Measurements from ENCODE around the gene TTLL13.
"Not testable (repeated sequence)": the region's sequence is repeated elsewhere in the genome, so short reads cannot be mapped to it uniquely, and the experiment has no call there.

Gene TTLL13

GRCh38 chr15:90240856-90241255, 8.5 kb upstream of the TTLL13 start:
- DNase-seq = no peak

GRCh38 chr15:90241343-90242192, 7.8 kb upstream of the TTLL13 start:
- DNase-seq = no peak

GRCh38 chr15:90243943-90244639, 5.3 kb upstream of the TTLL13 start:
- no peak for DNase-seq

GRCh38 chr15:90248789-90249202, 560 bp upstream of the TTLL13 start:
- peak; percentile 53 for DNase-seq

GRCh38 chr15:90257776-90258175, 8.4 kb downstream of the TTLL13 start:
- no peak for DNase-seq

- no peak for DNase-seq
These were observed 10.2 kb downstream of the TTLL13 start for GRCh38 chr15:90259524-90259923.

- not testable (repeated sequence) for DNase-seq
These were observed 11.4 kb downstream of the TTLL13 start for GRCh38 chr15:90260731-90261130.

GRCh38 chr15:90261811-90262210, 12.5 kb downstream of the TTLL13 start:
- no peak for DNase-seq

GRCh38 chr15:90262426-90262825, 13.1 kb downstream of the TTLL13 start:
- DNase-seq = no peak

GRCh38 chr15:90264671-90265070, 15.3 kb downstream of the TTLL13 start:
- peak; percentile 48 for DNase-seq

- peak; percentile 91 for DNase-seq
These were observed 16.1 kb downstream of the TTLL13 start, which contains the start of gene NGRN for GRCh38 chr15:90265271-90266060. Gene NGRN, plus strand, starts transcription at chr15:90265672. Its CDS starts 41 bp downstream, at chr15:90265713.

GRCh38 chr15:90266061-90266431, 16.7 kb downstream of the TTLL13 start:
- DNase-seq = peak; percentile 68

- DNase-seq = peak; percentile 42
These were observed 17.1 kb downstream of the TTLL13 start for GRCh38 chr15:90266485-90266884.

- peak; percentile 9 for DNase-seq
These were observed 19.1 kb downstream of the TTLL13 start for GRCh38 chr15:90268415-90268814.

- no peak for DNase-seq
These were observed 21.3 kb downstream of the TTLL13 start for GRCh38 chr15:90270502-90271150.

GRCh38 chr15:90271459-90272166, 22.3 kb downstream of the TTLL13 start:
- DNase-seq = no peak

- not testable (repeated sequence) for DNase-seq
These were observed 29.1 kb downstream of the TTLL13 start for GRCh38 chr15:90278467-90278866.

- not testable (repeated sequence) for DNase-seq
These were observed 31.4 kb downstream of the TTLL13 start for GRCh38 chr15:90280743-90281142.

GRCh38 chr15:90281637-90282036, 32.3 kb downstream of the TTLL13 start:
- DNase-seq = peak; percentile 17

- DNase-seq = peak; percentile 54
These were observed 37.3 kb downstream of the TTLL13 start for GRCh38 chr15:90286678-90287077.

GRCh38 chr15:90287101-90287500, 37.7 kb downstream of the TTLL13 start:
- DNase-seq = no peak

- no peak for DNase-seq
These were observed 38.6 kb downstream of the TTLL13 start for GRCh38 chr15:90287946-90288345.

Measured in DMS53 (cell line).